Left kidney (tissue), 2 donors: ENCODE data around the gene PPP6R2. TPM values are rescaled to one million over a fixed set of nuclear protein-coding genes. Genes with fewer than 3 reads are reported as not detected.

ENCODE experiments used
- DNase-seq: peaks from one replicate; pipeline ENCODE4 v3.0.0-alpha.2; 2013
- polyA plus RNA-seq: library from polyadenylated mRNA; unstranded; fragments of 120-200 nt; gene quantifications from one replicate; pipeline ENCODE4 v1.2.1, GENCODE V29; 2013; ENCODE audit not compliant: insufficient read length

Gene PPP6R2
- polyA plus RNA-seq, 1 donor: 43.0 TPM

DNA sequence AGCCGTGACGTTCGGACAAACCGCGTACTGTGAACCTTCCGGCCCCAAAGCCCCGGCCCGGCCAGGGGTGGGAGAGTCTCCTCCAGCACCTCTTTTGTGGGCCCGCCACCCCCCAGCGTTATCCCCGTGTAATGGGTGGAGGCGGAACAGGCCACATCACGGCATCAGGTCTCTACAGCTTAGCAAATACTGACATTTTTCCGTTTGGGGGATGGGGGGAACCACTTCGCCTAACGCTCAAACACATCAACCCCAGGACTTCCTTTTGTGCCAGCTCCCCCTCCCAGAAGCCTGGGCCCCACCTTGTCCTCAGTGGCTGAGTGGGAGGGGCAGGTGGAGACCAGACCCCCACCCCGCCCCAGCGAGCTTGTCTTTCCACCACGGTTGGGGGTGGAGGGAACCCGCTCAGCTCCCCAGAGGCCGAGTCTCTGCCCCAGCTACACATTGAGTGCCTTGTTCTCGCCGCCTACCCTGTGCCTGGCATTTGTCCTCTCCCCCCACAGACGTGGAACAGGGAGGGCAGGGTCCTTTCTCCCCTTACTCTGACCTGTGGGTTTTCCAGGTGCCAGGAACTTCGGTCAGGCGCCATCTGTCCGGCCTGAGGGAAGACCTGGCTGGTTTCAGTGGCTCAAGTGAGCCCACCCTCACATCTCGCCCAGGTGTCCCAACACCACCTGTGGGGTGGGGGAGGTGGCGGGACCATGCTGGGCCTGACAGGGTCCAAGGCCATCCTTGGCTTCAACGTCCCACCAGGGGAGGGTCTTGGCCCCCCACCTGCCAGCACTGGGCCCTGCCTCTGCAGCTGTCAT lies 102.1 kb downstream of the PPP6R2 start:
- DNase-seq: no peak

DNA sequence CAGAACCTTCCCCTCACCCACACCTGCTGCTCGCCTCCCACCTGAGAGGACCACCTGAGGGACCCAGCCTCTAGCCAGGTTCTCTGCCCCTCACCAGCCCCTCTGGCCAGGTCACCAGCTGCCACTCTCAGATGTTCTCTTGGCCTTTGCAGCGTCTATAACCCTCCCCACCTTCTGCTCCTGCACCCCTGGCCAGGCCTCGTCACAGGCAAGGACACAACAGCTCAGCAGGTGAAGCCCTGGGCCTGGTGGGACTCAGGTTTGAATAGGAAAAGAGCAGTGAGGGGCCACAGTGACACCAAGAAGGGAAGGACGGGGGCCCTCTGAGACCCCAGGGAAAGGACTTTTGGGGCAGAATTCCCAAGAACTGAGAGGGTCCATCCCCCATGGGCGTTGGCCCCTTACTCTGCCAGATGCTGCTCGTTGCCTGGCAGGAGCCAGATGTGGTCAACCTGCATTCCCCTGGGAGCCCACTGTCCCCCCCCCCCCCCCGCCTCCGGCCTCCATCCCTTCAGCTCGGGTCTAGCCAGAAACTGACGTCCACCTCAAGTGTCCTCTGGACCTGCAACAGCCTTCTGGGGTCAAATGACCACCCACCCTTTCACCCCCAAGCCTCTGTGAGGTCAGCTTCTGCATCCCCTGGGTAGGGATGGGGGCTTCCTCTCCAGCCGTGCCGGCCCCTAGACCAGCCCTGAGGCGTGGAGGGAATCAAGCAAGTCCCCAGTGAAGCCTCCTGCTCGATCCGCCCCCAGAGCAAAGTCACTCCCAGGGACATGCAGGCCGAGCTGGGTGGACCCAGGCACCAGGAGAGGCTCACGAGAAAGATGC lies 103.0 kb downstream of the PPP6R2 start:
- no peak for DNase-seq

DNA sequence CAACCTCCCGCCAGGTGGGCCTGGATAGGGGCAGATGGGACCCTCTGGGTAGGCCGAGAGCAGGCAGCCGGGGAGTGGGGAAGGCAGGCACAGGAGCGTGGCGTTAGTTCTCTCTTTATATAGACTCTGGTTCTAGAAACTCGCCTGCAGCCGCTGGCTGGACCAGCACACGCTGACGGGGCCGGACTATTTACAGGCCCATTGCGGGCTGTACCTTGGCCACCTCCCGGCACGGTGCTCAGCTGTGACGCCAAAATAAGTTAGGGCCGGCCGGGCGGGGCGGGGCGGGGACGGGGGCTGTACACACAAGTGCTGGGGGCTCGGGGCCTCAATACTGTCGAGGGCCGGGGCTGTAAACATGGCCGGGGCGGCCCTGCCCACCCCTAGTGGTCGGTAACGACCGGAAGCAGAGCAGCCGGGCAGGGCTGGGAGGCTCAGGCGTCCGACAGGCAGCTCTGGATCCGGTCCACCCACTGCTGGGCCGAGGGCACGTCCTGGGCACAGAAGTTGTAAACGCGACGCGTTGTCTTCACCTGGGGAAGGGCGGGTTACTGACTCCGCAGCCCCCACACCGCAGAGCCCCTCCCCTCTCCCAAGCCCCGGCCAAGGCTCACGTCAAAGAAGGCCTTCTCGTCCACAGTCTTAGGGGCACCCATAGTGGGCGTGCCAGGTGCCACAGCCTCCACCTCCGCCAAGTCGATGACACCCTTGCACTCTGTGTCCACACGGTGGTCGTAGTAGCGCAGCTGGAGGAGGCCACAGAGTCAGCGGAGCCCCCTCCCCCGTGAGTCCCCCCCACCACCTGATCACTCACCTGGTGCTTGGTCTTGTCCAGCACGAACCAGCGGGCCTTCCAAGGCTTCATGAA lies 103.8 kb downstream of the PPP6R2 start:
- DNase-seq: no peak

DNA sequence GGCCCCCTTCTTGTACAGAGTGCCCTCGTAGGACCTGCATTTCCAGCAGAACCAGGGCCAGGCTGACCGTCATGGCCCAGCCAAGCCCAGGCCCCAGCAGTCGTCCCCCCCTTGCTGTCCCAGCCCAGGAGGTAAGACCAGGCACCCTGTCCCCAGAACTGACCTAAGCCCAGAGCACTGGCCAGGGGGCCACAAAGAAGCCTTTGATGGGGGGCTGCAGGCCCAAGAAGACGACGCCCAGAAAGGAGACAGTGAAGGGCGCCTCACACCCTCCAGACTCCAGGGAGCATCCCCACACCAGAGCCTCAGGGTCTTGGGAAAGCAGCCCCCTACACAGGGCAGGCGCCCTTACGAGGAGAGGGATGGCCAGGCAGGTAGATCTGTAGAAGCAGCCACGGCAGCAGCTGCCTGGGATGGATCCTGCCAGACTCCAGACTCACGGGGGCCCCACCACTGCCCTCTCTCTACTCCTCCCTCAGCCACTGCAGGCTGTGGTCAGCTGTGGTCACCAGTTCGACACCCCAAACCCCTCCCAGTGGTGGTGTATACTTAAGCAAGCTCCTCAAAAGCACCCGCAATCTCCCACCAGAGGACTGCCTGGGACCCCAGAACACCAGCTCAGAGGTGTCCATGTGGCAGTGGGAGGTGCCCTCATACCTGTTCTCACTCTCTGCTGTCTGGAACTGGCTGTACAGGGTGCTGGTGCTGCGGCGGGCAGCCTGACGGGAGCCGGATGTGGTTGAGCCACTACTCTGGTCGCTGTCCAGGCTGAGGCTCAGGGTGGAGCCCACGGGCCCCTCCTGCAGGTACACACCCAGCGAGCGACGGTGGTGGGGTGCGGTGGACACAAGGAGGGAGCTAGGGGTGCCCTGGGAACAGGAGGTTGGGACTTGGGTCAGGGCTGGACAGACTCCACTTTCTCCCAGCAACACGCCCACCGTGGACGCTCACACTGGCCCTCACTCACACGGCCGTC lies 104.7 kb downstream of the PPP6R2 start:
- no peak for DNase-seq

DNA sequence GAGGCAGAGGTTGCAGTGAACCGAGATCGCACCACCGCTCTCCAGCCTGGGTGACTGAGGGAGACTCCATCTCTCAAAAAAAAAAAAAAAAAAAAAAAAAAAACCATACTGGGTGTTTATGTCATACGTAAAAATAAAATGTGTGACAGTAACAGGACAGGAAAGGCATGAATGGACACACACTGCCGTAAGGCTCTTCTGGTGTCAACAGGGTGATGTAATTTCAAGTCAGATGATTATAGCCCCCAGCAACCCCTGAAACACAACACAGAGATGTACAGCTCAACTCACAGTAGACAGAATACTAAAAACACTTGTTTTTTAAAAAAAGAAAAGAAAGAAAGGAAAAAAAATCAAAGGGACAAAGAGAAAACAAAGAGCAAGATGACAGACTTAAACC lies 109.5 kb downstream of the PPP6R2 start:
- no peak for DNase-seq

DNA sequence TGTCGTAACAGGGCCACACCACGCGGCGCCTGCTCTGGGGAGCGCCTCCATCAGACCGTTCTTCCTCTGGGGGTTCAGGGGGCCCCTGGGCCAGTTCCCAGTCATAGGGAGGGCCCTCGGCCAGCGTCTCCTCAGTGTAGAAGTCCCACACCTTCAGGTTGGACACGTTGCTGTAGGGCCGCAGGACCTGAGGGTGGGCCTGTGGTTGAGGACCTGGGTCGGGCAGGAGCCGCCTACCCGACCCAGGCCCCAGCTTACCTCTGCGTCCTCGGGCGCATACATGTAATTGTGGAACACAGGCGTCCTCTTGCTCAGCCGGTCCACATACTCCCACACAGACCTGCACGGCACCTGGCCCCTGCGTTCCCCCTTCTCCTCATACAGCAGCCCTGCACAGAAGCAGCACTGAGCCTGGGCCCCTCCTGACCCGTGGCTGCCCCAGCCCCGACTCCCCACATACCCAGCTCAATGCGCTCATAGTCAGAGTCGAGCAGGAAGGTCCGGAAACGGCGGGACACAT lies 111.5 kb downstream of the PPP6R2 start:
- no peak for DNase-seq

DNA sequence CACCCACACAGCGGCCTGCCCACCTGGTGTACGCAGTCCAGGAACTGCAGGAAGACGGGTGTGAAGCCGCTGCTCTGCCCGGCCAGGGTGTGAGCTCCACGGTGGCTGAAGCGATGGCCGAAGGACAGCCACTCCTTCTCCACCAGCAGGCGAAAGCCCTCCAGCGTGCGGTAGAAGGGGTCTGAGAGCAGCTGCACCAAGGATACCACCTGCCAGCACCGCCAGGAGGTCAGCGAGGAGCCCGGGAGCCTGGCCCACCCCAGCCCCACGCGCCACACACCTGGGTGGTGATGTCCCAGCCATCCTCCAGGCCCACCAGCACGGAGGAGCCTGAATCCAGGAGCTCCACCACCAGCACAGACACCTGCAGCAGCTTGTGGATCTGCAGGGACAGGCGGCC lies 112.1 kb downstream of the PPP6R2 start:
- no peak for DNase-seq

DNA sequence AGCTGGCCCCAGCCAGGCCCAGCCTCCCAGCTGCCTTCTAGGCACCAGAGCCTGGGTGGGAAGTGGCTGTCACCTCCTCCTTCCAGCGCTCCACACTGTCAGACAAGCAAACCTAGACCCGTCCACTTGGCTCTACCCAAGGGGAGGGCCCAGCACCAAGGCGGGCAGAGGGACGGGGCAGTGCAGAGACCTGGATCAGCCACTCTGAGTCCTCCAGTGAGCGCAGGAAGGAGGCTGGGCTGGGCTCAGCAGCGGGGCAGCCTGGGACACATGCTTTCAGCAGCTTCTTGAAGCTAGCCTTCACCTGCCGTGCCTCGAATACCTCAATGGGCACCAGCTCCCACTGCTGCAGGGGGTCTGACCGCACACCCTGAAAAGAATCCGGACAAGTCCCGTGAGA lies 112.9 kb downstream of the PPP6R2 start:
- no peak for DNase-seq

DNA sequence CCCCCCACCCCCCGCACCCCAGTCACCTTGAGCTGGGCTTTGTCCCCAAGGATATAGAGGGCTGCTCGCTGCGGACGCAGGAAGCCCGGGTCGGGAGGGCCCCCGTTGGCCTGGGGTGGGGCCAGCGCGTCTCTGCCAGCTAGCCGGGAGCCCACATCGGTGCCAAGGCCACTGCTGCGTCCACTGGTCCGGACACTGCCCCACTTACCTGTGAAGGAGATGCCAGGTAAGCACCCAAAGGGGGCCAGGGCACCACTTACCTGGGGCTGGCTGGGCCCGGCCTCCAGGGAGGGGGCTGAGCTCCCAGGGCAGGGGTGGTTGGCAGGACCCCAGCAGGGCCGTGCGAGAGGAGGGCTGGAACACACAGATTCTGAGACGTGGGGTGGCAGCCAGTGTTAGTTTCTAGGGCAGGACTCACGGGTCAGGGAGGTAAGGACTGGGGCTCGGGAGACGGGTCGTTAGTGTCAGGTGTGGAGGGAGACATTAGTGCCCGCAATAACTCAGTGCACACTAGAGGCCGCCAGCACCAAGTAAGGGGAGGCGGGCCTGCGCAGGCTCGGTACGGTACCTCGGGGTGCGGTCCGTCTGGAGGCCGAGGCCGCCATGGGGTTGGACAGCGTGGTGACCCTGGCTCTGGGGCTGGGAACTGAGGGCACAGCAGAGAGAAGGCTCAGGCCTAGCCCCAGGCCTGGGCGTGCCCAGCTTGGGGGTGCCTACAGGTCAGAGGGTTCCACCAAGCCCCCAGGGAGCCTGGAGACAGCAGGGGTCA lies 113.5 kb downstream of the PPP6R2 start:
- DNase-seq: no peak

DNA sequence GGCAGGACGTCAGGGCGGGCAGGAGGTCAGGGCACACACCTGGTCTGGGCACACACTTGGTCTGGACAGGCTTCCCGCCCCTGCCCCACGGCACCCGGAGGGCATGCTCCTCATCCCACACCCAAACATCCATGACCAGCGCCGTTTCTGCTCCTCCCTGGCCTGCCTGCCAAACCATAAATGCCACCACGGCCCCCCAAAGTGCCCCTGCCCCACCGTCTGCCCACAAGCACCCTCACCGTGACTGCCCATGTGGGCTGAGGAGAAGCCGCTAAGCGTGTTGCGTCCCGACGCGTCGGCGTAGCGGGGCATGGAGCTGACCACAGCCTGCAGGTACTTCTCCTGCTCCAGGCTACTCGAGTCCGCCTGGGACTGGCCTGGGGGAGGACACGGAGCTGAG lies 115.9 kb downstream of the PPP6R2 start:
- DNase-seq: no peak

DNA sequence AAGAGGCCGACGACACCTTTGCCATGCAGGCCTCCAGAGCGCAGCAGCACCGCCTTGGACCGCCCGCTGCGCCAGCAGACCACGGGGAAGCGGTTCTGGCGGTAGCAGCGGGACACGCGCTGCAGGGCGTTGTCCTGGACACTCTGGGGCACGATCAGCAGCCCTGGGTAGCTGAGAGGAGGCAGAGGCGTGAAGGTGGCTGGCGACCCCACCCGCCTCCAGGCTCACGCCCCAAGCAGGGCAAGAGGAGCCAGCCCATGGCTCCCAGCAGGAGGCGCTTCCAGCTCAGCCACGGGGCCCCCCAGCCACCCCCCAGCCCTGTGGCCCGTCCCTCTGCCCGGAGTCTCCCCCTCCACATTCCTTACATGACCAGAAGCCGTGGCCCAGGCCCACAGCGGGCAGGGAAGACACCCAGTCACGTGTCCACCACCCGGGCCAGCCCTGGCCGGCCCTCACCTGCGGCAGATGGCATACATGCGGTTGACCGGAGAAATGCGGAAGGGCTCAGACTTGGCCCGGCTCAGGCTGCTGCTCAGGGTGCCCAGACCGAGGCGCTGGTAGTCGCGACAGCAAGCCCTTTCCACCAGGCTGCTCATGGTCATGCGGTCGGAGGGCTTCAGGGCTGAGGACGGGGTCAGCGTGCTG lies 116.5 kb downstream of the PPP6R2 start:
- no peak for DNase-seq

DNA sequence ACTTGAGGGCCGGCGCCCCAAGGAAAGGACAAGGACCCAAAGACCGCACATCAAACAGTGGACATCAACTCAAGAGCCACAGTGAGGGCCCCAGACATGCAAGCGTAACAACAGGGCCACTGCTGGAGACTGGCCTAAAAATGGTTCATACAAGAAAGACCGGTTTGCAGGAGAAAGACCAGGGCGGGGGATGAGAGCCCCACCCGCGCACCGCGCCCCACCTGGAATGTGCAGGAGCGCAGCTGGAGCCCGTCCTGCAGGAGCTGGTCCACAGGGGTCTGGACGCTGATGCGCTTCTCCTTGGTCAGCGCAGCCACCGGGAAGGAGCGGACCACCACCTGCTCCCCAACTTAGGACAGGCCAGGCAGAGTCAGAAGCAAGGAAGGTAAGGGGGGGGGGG lies 117.8 kb downstream of the PPP6R2 start:
- DNase-seq: no peak

DNA sequence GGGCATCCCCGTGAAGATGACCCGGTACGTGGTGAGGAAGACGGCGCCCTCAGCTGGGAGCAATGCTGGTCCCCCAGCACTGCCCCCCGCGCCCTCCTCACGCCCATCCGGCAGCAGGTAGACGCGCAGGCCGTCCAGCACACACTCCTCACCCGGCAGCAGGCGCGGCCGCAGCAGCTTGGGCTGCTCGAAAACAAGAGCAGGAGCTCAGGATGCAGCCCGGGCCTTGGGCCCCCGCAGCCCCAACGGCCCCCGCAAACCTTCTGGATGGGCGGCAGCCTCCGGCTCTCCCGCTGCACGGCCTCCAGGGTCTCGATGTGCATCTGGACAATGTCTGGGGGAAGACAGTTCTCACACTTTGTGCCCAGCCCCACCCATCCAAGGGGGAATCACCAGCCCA lies 118.4 kb downstream of the PPP6R2 start:
- DNase-seq: no peak

DNA sequence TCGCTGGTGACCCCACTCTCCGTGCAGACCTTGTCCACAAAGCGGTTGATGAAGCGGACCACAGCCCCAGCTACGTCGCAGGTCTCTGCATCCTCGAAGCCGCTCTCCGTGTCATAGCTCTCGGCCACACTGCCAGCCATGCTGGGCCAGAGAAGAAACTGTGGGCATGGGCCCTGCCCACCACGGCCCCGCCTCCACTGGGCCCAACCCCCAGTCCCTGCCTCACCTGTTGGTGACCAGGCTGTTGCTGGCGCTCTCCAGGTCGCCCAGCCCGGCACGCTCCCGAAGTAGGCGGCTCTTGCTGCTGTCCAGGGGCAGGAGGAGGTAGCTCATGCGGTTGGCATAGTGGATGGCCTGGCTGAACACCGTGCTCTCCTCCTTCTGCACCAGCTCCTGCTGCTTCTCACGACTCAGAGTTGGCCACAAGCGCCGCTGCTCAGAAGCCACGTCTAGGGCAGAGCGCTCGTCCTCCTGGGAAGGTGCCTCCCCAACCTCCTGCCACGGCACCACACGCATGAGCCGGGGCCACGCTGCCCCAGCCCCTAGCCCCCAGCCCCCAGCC lies 118.9 kb downstream of the PPP6R2 start:
- no peak for DNase-seq

DNA sequence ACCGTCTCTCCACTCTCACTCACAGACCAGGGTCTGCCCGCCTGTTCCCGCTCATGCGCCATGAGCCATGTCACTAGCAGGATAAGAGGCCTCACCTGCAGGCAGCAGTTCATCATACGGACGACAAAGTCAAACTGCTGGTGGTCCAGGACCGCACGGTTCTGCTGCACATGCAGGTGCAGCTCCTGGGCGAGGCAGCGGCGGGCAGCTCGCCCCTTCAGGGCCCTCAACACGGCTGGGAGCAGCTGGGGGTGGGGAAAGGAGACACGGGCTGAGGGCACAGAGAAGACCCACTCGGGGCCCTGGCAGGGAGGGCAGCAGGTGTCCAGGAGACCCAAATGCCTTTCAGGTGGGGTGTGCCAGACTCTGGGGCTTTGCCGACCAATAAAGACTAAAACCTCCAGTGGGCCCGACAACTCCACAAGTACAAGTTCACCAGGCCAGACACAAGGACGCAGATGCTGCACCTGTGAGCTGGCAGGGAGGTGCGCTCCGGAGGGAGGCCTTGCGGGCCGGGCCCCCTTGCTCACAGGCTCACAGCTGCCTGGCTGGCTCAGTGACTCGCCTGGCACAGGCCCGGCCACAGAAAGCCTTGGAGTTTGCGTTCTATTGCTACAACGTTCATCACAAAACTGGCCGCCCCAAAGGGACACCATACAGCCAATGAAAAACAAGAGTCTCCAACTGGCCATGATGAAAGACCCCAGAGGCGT lies 120.2 kb downstream of the PPP6R2 start:
- no peak for DNase-seq

DNA sequence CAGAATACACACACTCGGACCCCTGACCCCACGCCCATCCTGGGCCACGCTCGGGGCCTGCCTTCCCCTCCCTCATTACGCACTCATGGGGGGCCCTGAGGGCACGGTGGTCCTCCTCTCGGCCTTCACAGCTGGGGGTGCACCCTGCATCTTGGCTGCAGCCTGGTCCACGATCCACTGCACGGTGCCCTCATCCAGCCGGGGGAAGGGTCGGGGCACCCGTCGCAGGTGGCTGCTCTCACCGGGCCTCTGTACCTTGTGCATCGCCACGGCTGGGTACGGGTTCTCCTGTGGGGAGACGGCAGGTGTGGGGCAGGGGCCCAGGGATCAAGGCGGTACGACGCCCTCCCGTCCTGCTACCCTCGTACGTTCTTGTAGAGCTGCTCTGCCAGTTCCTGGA lies 121.3 kb downstream of the PPP6R2 start:
- DNase-seq: no peak

DNA sequence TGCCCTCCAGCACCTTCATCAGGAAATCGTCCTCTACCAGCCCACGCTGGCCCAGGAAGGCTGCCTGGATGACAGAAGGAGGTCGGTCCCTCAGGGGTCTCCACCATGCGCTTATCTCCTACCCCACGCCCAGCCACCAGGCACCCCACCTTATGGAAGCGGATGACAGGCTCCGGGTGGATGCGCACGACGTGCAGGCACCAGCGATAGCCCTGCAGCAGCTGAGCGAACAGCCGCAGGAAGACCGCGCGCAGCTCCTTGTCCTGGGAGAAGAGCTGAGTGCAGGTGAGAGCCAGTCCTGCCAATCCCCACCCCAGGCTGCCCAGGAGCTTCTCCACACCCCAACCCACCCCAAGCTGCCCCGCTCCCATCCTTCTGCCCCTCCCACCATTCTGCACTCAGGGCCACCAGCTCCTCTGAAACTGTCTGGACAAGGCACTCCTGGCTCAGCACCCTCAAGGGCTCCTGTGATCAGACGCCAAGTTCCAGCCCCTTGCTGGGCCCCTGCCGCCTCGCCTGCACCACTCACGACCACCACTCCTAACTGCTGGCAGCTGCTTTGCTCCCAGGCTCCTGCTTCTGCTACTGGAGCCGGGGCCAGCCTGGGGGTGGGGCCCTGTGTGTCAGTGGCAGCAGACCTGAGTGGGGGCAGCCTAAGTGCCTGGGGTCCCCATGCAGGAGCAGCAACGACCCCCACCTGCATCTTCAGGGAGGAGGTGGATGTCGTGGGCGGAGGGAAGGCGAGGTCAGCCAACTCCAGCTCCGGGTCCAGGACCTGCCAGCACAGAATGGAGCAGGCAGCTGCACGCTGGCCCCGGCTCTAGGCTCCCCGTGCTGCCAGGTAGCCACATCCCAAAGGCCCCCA lies 122.2 kb downstream of the PPP6R2 start:
- no peak for DNase-seq

DNA sequence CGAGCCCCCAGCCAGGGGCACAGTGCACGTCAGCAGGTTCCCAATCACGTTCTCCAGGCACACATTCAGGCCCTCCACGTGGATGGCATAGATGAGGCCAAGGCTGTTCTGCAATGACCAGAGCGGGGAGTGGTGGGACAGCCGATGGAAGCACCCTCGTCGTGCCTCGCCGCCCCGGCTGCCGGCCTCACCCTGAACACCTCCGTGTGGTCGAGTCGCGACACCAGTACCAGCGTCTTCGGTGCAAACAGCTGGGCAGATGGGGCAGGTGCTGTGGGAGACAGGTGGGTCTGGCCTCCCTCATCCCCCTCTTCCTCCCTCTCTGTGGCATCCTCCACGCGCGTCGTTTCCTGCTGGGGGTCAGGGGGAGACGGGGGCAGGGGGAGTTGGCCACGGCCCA lies 124.2 kb downstream of the PPP6R2 start:
- no peak for DNase-seq
